Keratinocyte (primary cell): Measurements from ENCODE around the gene KMO. TPM values are rescaled to one million over a fixed set of nuclear protein-coding genes. Genes with fewer than 3 reads are reported as not detected.

ENCODE experiments used
- DNase-seq: peaks from one replicate; pipeline ENCODE4 v3.0.0-alpha.2; 2011; ENCODE audit warnings: low read depth, missing footprints, low spot score
- FAIRE-seq: peaks from 2 replicates; lab custom pipeline; 2011; peaks lifted over from hg19 to GRCh38; lab: Jason Lieb, UNC
- H2AFZ ChIP-seq: 2 replicates; pipeline ENCODE4 v1.6.0; 2012; ENCODE audit warnings: low read length, control low read depth, inconsistent platforms; ENCODE audit not compliant: control insufficient read depth
- H3K27ac ChIP-seq: 2 replicates; pipeline ENCODE4 v1.5.1; 2011; ENCODE audit warnings: low read length; ENCODE audit not compliant: control insufficient read depth, insufficient read depth
- H3K27me3 ChIP-seq: 3 replicates; pipeline ENCODE4 v1.6.0; 2011; ENCODE audit warnings: low read length; ENCODE audit not compliant: control insufficient read depth, insufficient read depth; ENCODE audit errors: extremely low read depth
- H3K36me3 ChIP-seq, 2 experiments: 2 replicates in 1 of 2; 3 replicates in 1 of 2; pipeline ENCODE4 v1.5.1; 2011; ENCODE audit warnings: low read length in 2 of 2, mild to moderate bottlenecking in 1 of 2; ENCODE audit not compliant: control insufficient read depth in 2 of 2, insufficient read depth in 2 of 2; ENCODE audit errors: extremely low read depth in 1 of 2
- H3K4me1 ChIP-seq: 3 replicates; pipeline ENCODE4 v1.5.1; 2011; ENCODE audit warnings: low read length; ENCODE audit not compliant: control insufficient read depth, insufficient read depth; ENCODE audit errors: extremely low read depth
- H3K4me2 ChIP-seq: 3 replicates; pipeline ENCODE4 v1.6.0; 2011; ENCODE audit warnings: low read depth, low read length; ENCODE audit not compliant: control insufficient read depth, insufficient read depth; ENCODE audit errors: extremely low read depth
- H3K4me3 ChIP-seq, 3 experiments: fragments of 200-600 bp in 1 of 3; sonication (generic) in 1 of 3; 2 replicates in 2 of 3; 3 replicates in 1 of 3; pipeline ENCODE4 v1.5.1; 2011 to 2016; ENCODE audit warnings: low read length in 3 of 3, mild to moderate bottlenecking in 3 of 3, control low read depth in 2 of 3, inconsistent platforms in 1 of 3, low read depth in 1 of 3, mixed read lengths in 1 of 3, mixed run types in 1 of 3, moderate library complexity in 1 of 3; ENCODE audit not compliant: control insufficient read depth in 2 of 3, insufficient read depth in 2 of 3; ENCODE audit errors: extremely low read depth in 1 of 3
- H3K79me2 ChIP-seq: 2 replicates; pipeline ENCODE4 v1.6.0; 2012; ENCODE audit warnings: low read length; ENCODE audit not compliant: control insufficient read depth, insufficient read depth
- H3K9ac ChIP-seq: 3 replicates; pipeline ENCODE4 v1.6.0; 2011; ENCODE audit warnings: low read length; ENCODE audit not compliant: control insufficient read depth, insufficient read depth; ENCODE audit errors: extremely low read depth
- H3K9me1 ChIP-seq: 3 replicates; pipeline ENCODE4 v1.6.0; 2011; ENCODE audit warnings: low read length; ENCODE audit not compliant: control insufficient read depth, insufficient read depth; ENCODE audit errors: extremely low read depth
- H3K9me3 ChIP-seq: 2 replicates; pipeline ENCODE4 v1.5.1; 2012; ENCODE audit warnings: low read depth, low read length; ENCODE audit not compliant: control insufficient read depth
- H4K20me1 ChIP-seq: 3 replicates; pipeline ENCODE4 v1.6.0; 2011; ENCODE audit warnings: low read length; ENCODE audit not compliant: control insufficient read depth, insufficient read depth; ENCODE audit errors: extremely low read depth
- CTCF ChIP-seq, 3 experiments: IDR thresholded peaks in 1 of 3; conservative IDR thresholded peaks in 1 of 3; optimal IDR thresholded peaks in 1 of 3; 2 replicates in 2 of 3; 3 replicates in 1 of 3; pipeline versions ENCODE3 to v1.5.1; 2011; ENCODE audit warnings: low read length in 3 of 3, mild to moderate bottlenecking in 3 of 3, moderate library complexity in 2 of 3, control low read depth in 1 of 3, inconsistent platforms in 1 of 3; ENCODE audit not compliant: insufficient read depth in 2 of 3; ENCODE audit errors: extremely low read depth in 1 of 3
- EZH2 ChIP-seq: IDR thresholded peaks from one replicate; pipeline ENCODE4 v1.6.1; 2012; ENCODE audit warnings: inconsistent platforms, mild to moderate bottlenecking, low read length, moderate library complexity
- dilution Hi-C: fragments of 300-500 bp; cut with MboI; formaldehyde crosslinking; loops from one replicate; pipeline ENCODE4 v1.7.0; 2020; ENCODE audit warnings: low sequenced_read_pairs; ENCODE audit not compliant: extremely low pct_ligation_motif_present
- polyA plus RNA-seq, 5 experiments: library from polyadenylated mRNA; depleted of rRNA in 3 of 5; stranded (reverse) in 3 of 5; stranded (forward) in 1 of 5; unstranded in 1 of 5; fragments of >200 nt; gene quantifications; 1 replicate in 1 of 5; 2 replicates in 3 of 5; 3 replicates in 1 of 5; pipeline versions ENCODE4 v1.2.1 to v1.2.3, GENCODE V29; 2011 to 2012; ENCODE audit warnings: missing spikeins in 2 of 5, low read depth in 1 of 5, low replicate concordance in 1 of 5

Gene KMO
- polyA plus RNA-seq, 1 donor (not counting 4 experiments of a cell fraction or from before 2014, with no cell fraction given) = 4.7 TPM

DNA sequence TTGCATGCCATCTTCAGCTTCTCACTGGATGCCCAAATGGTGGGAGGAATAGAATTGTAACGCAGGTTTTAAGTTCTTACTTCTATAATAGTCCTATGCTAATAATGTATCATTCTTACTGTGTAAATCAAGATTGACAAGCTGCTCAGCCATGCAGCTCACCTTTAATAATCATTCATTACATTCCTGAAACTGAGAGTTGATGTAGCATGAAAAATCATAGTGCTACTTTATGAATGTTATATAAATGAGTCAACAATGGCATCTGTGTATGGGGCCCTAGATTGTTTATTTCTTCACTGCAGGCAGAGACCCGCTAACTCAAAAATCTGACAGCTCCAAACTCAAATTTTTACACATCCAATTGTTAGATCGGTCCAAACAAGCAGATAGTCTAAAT lies 47.0 kb upstream of the KMO start:
- TF ChIP-seq EZH2 = no peak
- no peak for TF ChIP-seq CTCF (optimal IDR thresholded peaks at IDR 0.05 in 1 of 3, IDR thresholded peaks at IDR 0.05 in 1 of 3, conservative IDR thresholded peaks at IDR 0.05 in 1 of 3; ENCODE audit: extremely low read depth in 1 of 3, insufficient read depth in 2 of 3, low read length in 3 of 3)
- DNase-seq = no peak
- H3K9ac ChIP-seq = no peak overlapping the region

GRCh38 chr1:241485554-241485992 lies 46.6 kb upstream of the KMO start:
- Histone ChIP-seq H4K20me1 (no peaks in the 10 kb centered on the region), H2AFZ (no peak overlapping the region), H3K4me3 (no peak overlapping the region), H3K27ac (no peak overlapping the region), H3K36me3 (no peaks in the 10 kb centered on the region), H3K9me3 (no peaks in the 10 kb centered on the region), H3K9ac (no peak overlapping the region), H3K27me3 (no peaks in the 10 kb centered on the region), H3K4me2 (no peak overlapping the region), H3K4me1 (peaks cover 13% of the 10 kb centered on the region), H3K79me2 (no peaks in the 10 kb centered on the region), H3K9me1 (no peaks in the 10 kb centered on the region)
- dilution Hi-C loops = no loop called here
- TF ChIP-seq CTCF (optimal IDR thresholded peaks at IDR 0.05 in 1 of 3, IDR thresholded peaks at IDR 0.05 in 1 of 3, conservative IDR thresholded peaks at IDR 0.05 in 1 of 3; ENCODE audit: extremely low read depth in 1 of 3, insufficient read depth in 2 of 3, low read length in 3 of 3) (peak; percentile 38 to 49 (median 40)), EZH2 (no peak)
- FAIRE-seq (peak; percentile 63), DNase-seq (no peak)

More for the DNA sequence above, 47.0 kb upstream of the KMO start:
- Histone ChIP-seq H3K4me1 (peaks cover 13% of the 10 kb centered on the region), H3K27me3 (no peaks in the 10 kb centered on the region), H3K36me3 (no peaks in the 10 kb centered on the region), H3K27ac (no peak overlapping the region), H3K79me2 (no peaks in the 10 kb centered on the region), H3K9me1 (no peaks in the 10 kb centered on the region), H3K4me2 (no peak overlapping the region), H2AFZ (no peak overlapping the region), H3K9me3 (no peaks in the 10 kb centered on the region), H3K4me3 (no peak overlapping the region), H4K20me1 (no peaks in the 10 kb centered on the region)
- dilution Hi-C loops = no loop called here
- no peak for FAIRE-seq
